Endothelial cell (in vitro differentiated cells): ENCODE measurements around the gene RACGAP1. TPM values are rescaled to one million over a fixed set of nuclear protein-coding genes. Genes with fewer than 3 reads are reported as not detected.
A peak's percentile ranks its signal among the peaks of the same experiment; 100 is the strongest.

ENCODE experiments used
- DNase-seq: peaks from one replicate; pipeline ENCODE4 v3.0.0; 2021; ENCODE audit warnings: low spot score
- H3K27ac Mint-ChIP-seq: one replicate; pipeline ENCODE4 v1.8.0; 2021; ENCODE audit warnings: mixed read lengths, inconsistent platforms; ENCODE audit not compliant: unreplicated experiment
- H3K27me3 Mint-ChIP-seq: one replicate; pipeline ENCODE4 v1.8.0; 2021; ENCODE audit warnings: mild to moderate bottlenecking, moderate library complexity, mixed read lengths, inconsistent platforms; ENCODE audit not compliant: unreplicated experiment
- H3K36me3 Mint-ChIP-seq: one replicate; pipeline ENCODE4 v1.8.0; 2021; ENCODE audit warnings: mild to moderate bottlenecking, low read depth, mixed read lengths, inconsistent platforms; ENCODE audit not compliant: unreplicated experiment
- H3K4me1 Mint-ChIP-seq: one replicate; pipeline ENCODE4 v1.8.0; 2021; ENCODE audit warnings: mild to moderate bottlenecking, mixed read lengths, inconsistent platforms; ENCODE audit not compliant: unreplicated experiment
- H3K4me3 Mint-ChIP-seq: one replicate; pipeline ENCODE4 v1.8.0; 2021; ENCODE audit warnings: mild to moderate bottlenecking, mixed read lengths, inconsistent platforms; ENCODE audit not compliant: unreplicated experiment
- H3K9me3 Mint-ChIP-seq: one replicate; pipeline ENCODE4 v1.8.0; 2021; ENCODE audit warnings: mixed read lengths, inconsistent platforms; ENCODE audit not compliant: unreplicated experiment
- CTCF ChIP-seq: fragments of 200-600 bp; sonication (generic); IDR thresholded peaks from one replicate; pipeline ENCODE4 v1.5.0; 2021; ENCODE audit warnings: antibody characterized with exemption; ENCODE audit not compliant: unreplicated experiment
- total RNA-seq: library from RNA; stranded (reverse); fragmentation: NEBNext Ultra II Directional; extraction: Animal tissue kit (Norgen Biotek cat#: 25700); gene quantifications from one replicate; pipeline ENCODE4 v1.2.1, GENCODE V29; 2021; ENCODE audit not compliant: unreplicated experiment

Gene RACGAP1
- total RNA-seq, 1 donor from 2014 or later = 19.5 TPM

GRCh38 chr12:50051101-50051806 lies 26.0 kb upstream of the RACGAP1 start:
- Mint-ChIP-seq H3K9me3 (no peaks in the 10 kb centered on the region), H3K27ac (peak overlapping the region; percentile 36), H3K4me1 (peaks cover 30% of the 10 kb centered on the region), H3K4me3 (peak overlapping the region; percentile 56), H3K27me3 (peaks cover 9% of the 10 kb centered on the region), H3K36me3 (peaks cover 8% of the 10 kb centered on the region)
- no peak for TF ChIP-seq CTCF
- DNase-seq = no peak

- Mint-ChIP-seq H3K4me3 (peak overlapping the region; percentile 43), H3K27ac (no peak overlapping the region), H3K27me3 (peaks cover 8% of the 10 kb centered on the region), H3K36me3 (peaks cover 8% of the 10 kb centered on the region), H3K9me3 (no peaks in the 10 kb centered on the region), H3K4me1 (peaks cover 24% of the 10 kb centered on the region)
- TF ChIP-seq CTCF = no peak
- peak; percentile 40 for DNase-seq
Measured at GRCh38 chr12:50050410-50051098, 25.3 kb upstream of the RACGAP1 start.

- Mint-ChIP-seq H3K4me1 (peaks cover 24% of the 10 kb centered on the region), H3K4me3 (peak overlapping the region; percentile 43), H3K27me3 (peaks cover 8% of the 10 kb centered on the region), H3K9me3 (no peaks in the 10 kb centered on the region), H3K36me3 (peaks cover 8% of the 10 kb centered on the region), H3K27ac (no peak overlapping the region)
- no peak for DNase-seq
- TF ChIP-seq CTCF = no peak
Measured at GRCh38 chr12:50050119-50050385, 24.8 kb upstream of the RACGAP1 start.

GRCh38 chr12:50049254-50050118 lies 24.2 kb upstream of the RACGAP1 start:
- Mint-ChIP-seq H3K4me3 (peak overlapping the region; percentile 43), H3K27ac (no peak overlapping the region), H3K4me1 (peaks cover 24% of the 10 kb centered on the region), H3K27me3 (peaks cover 8% of the 10 kb centered on the region), H3K36me3 (peaks cover 8% of the 10 kb centered on the region), H3K9me3 (no peaks in the 10 kb centered on the region)
- no peak for DNase-seq
- no peak for TF ChIP-seq CTCF
